Measurements from ENCODE around the gene SBNO2. TPM values are rescaled to one million over a fixed set of nuclear protein-coding genes. Genes with fewer than 3 reads are reported as not detected.

The SBNO2 gene
- total and polyA plus RNA-seq, 2 donors (not counting 1 experiment from before 2014, with no cell fraction given), result 42.8 to 83.3 TPM

Other genes starting within 250 kb of the SBNO2 start
- 60.5 and 66.7 TPM in 2 replicates for gene ARID3A, start 248.2 kb downstream of the SBNO2 start, total RNA-seq
- 16.5 and 22.9 TPM in 2 replicates for gene ARID3A, start 248.2 kb downstream of the SBNO2 start, polyA plus RNA-seq
- 50.5 and 60.5 TPM in 2 replicates for gene WDR18, start 189.9 kb downstream of the SBNO2 start, total RNA-seq
- gene WDR18, start 189.9 kb downstream of the SBNO2 start, polyA plus RNA-seq, result 29.6 and 48.5 TPM in 2 replicates
- 0.10 and 0.42 TPM in 2 replicates for gene GRIN3B, start 173.8 kb downstream of the SBNO2 start, total RNA-seq
- 0.07 and 0.10 TPM in 2 replicates for gene GRIN3B, start 173.8 kb downstream of the SBNO2 start, polyA plus RNA-seq
- gene TMEM259, start 153.1 kb downstream of the SBNO2 start, total RNA-seq, result 373 and 377 TPM in 2 replicates
- 607 and 730 TPM in 2 replicates for gene TMEM259, start 153.1 kb downstream of the SBNO2 start, polyA plus RNA-seq
- gene RNU6-2, start 152.7 kb downstream of the SBNO2 start, total RNA-seq, result not detected in 2 replicates
- not detected in 2 replicates for gene RNU6-2, start 152.7 kb downstream of the SBNO2 start, polyA plus RNA-seq
- 186 and 198 TPM in 2 replicates for gene CNN2, start 147.7 kb downstream of the SBNO2 start, total RNA-seq
- 301 and 325 TPM in 2 replicates for gene CNN2, start 147.7 kb downstream of the SBNO2 start, polyA plus RNA-seq
- gene ABCA7, start 134.2 kb downstream of the SBNO2 start, total RNA-seq, result 192 and 206 TPM in 2 replicates
- gene ABCA7, start 134.2 kb downstream of the SBNO2 start, polyA plus RNA-seq, result 281 and 425 TPM in 2 replicates
- gene ARHGAP45, start 107.1 kb downstream of the SBNO2 start, total RNA-seq, result 490 and 523 TPM in 2 replicates
- gene ARHGAP45, start 107.1 kb downstream of the SBNO2 start, polyA plus RNA-seq, result 488 and 579 TPM in 2 replicates
- gene POLR2E, start 78.9 kb downstream of the SBNO2 start, total RNA-seq, result 103 and 106 TPM in 2 replicates
- gene POLR2E, start 78.9 kb downstream of the SBNO2 start, polyA plus RNA-seq, result 84.5 and 121 TPM in 2 replicates
- gene GPX4, start 70.3 kb downstream of the SBNO2 start, total RNA-seq, result 202 and 213 TPM in 2 replicates
- gene GPX4, start 70.3 kb downstream of the SBNO2 start, polyA plus RNA-seq, result 303 and 317 TPM in 2 replicates
- 89.9 and 91.8 TPM in 2 replicates for gene STK11, start 31.5 kb upstream of the SBNO2 start, total RNA-seq
- 82.9 and 87.9 TPM in 2 replicates for gene STK11, start 31.5 kb upstream of the SBNO2 start, polyA plus RNA-seq
- gene CBARP, start 63.7 kb upstream of the SBNO2 start, total RNA-seq, result 0.12 TPM in 1 of 2 replicates, not detected in the other
- gene CBARP, start 63.7 kb upstream of the SBNO2 start, polyA plus RNA-seq, result not detected in 2 replicates
- 131 and 150 TPM in 2 replicates for gene ATP5F1D, start 67.5 kb upstream of the SBNO2 start, total RNA-seq
- gene ATP5F1D, start 67.5 kb upstream of the SBNO2 start, polyA plus RNA-seq, result 145 and 166 TPM in 2 replicates
- 97.8 and 98.5 TPM in 2 replicates for gene MIDN, start 74.3 kb upstream of the SBNO2 start, total RNA-seq
- gene MIDN, start 74.3 kb upstream of the SBNO2 start, polyA plus RNA-seq, result 120 and 156 TPM in 2 replicates
- 643 and 648 TPM in 2 replicates for gene CIRBP, start 95.1 kb upstream of the SBNO2 start, total RNA-seq
- 1,164 and 1,418 TPM in 2 replicates for gene CIRBP, start 95.1 kb upstream of the SBNO2 start, polyA plus RNA-seq
- gene FAM174C, start 101.3 kb upstream of the SBNO2 start, total RNA-seq, result 34.5 and 41.1 TPM in 2 replicates
- 45.1 and 70.6 TPM in 2 replicates for gene FAM174C, start 101.3 kb upstream of the SBNO2 start, polyA plus RNA-seq
- gene EFNA2, start 111.6 kb upstream of the SBNO2 start, total RNA-seq, result not detected in 2 replicates
- gene EFNA2, start 111.6 kb upstream of the SBNO2 start, polyA plus RNA-seq, result not detected in 2 replicates
- gene NDUFS7, start 209.6 kb upstream of the SBNO2 start, total RNA-seq, result 58.8 and 59.0 TPM in 2 replicates
- gene NDUFS7, start 209.6 kb upstream of the SBNO2 start, polyA plus RNA-seq, result 84.5 and 141 TPM in 2 replicates
- 8.8 and 9.0 TPM in 2 replicates for gene GAMT, start 227.3 kb upstream of the SBNO2 start, total RNA-seq
- 11.4 and 12.1 TPM in 2 replicates for gene GAMT, start 227.3 kb upstream of the SBNO2 start, polyA plus RNA-seq
- 119 and 125 TPM in 2 replicates for gene DAZAP1, start 233.3 kb upstream of the SBNO2 start, total RNA-seq
- gene DAZAP1, start 233.3 kb upstream of the SBNO2 start, polyA plus RNA-seq, result 54.8 and 66.4 TPM in 2 replicates